ENCODE measurements around the gene ATP10D.
"Not testable (repeated sequence)": the region's sequence is repeated elsewhere in the genome, so short reads cannot be mapped to it uniquely, and the experiment has no call there.

Gene ATP10D

GRCh38 chr4:47535567-47536147, 50.6 kb downstream of the ATP10D start:
- H3K27ac ChIP-seq, result no peak overlapping the region
- H3K4me3 ChIP-seq, result no peak overlapping the region
- peaks cover 0 to 25% (median 11%) of the 10 kb centered on the region in 4 donors for H3K4me1 ChIP-seq
- H3K36me3 ChIP-seq, result peaks cover 12 to 30% (median 19%) of the 10 kb centered on the region in 3 donors
- DNase-seq, result no peak
- no peaks in the 10 kb centered on the region for H3K9me3 ChIP-seq
- no peak for TF ChIP-seq CTCF (IDR thresholded peaks at IDR 0.05)
- H3K27me3 ChIP-seq, result no peaks in the 10 kb centered on the region
- intact Hi-C loops (cut with DNase I; ENCODE audit: low total_unique reads), result no loop called here

GRCh38 chr4:47536966-47537365, 51.9 kb downstream of the ATP10D start:
- DNase-seq, result no peak
- Histone ChIP-seq H3K36me3 (peaks cover 14 to 38% (median 30%) of the 10 kb centered on the region in 3 donors), H3K27me3 (no peaks in the 10 kb centered on the region), H3K4me1 (peaks cover 0 to 11% (median 3%) of the 10 kb centered on the region in 4 donors), H3K9me3 (no peaks in the 10 kb centered on the region), H3K27ac (no peak overlapping the region), H3K4me3 (no peak overlapping the region)
- TF ChIP-seq CTCF (IDR thresholded peaks at IDR 0.05), result no peak
- intact Hi-C loops (cut with DNase I; ENCODE audit: low total_unique reads), result no loop called here

GRCh38 chr4:47538111-47538824, 53.2 kb downstream of the ATP10D start:
- H3K36me3 ChIP-seq, result peaks cover 24 to 41% (median 33%) of the 10 kb centered on the region in 3 donors

GRCh38 chr4:47538825-47539154, 53.7 kb downstream of the ATP10D start:
- H3K4me3 ChIP-seq, result no peak overlapping the region
- no peaks in the 10 kb centered on the region for H3K27me3 ChIP-seq
- H3K27ac ChIP-seq, result no peak overlapping the region
- peaks cover 27 to 40% (median 33%) of the 10 kb centered on the region in 3 donors for H3K36me3 ChIP-seq
- DNase-seq, result no peak
- TF ChIP-seq CTCF (IDR thresholded peaks at IDR 0.05), result no peak
- H3K9me3 ChIP-seq, result no peaks in the 10 kb centered on the region
- H3K4me1 ChIP-seq, result no peaks in the 10 kb centered on the region
- intact Hi-C loops (cut with DNase I; ENCODE audit: low total_unique reads), result no loop called here

More at GRCh38 chr4:47538111-47538824, 53.2 kb downstream of the ATP10D start:
- Histone ChIP-seq H3K27me3 (no peaks in the 10 kb centered on the region), H3K4me1 (no peaks in the 10 kb centered on the region), H3K9me3 (no peaks in the 10 kb centered on the region), H3K27ac (no peak overlapping the region), H3K4me3 (no peak overlapping the region)
- no peak for DNase-seq
- intact Hi-C loops (cut with DNase I; ENCODE audit: low total_unique reads), result no loop called here
- no peak for TF ChIP-seq CTCF (IDR thresholded peaks at IDR 0.05)

- H3K9me3 ChIP-seq; H3K4me3 ChIP-seq; H3K27ac ChIP-seq; DNase-seq; H3K27me3 ChIP-seq; intact Hi-C loops (cut with DNase I; ENCODE audit: low total_unique reads); H3K4me1 ChIP-seq: not testable (repeated sequence)
- peaks cover 27 to 37% (median 31%) of the 10 kb centered on the region in 3 donors for H3K36me3 ChIP-seq
Observed at GRCh38 chr4:47542640-47543039, 57.6 kb downstream of the ATP10D start.

GRCh38 chr4:47543331-47543730, 58.3 kb downstream of the ATP10D start:
- Histone ChIP-seq H3K36me3 (peaks cover 31 to 44% (median 32%) of the 10 kb centered on the region in 3 donors), H3K27ac (no peak overlapping the region), H3K27me3 (no peaks in the 10 kb centered on the region), H3K9me3 (no peaks in the 10 kb centered on the region), H3K4me1 (no peaks in the 10 kb centered on the region), H3K4me3 (no peak overlapping the region)
- intact Hi-C loops (cut with DNase I; ENCODE audit: low total_unique reads), result no loop called here
- TF ChIP-seq CTCF (IDR thresholded peaks at IDR 0.05), result no peak
- DNase-seq, result no peak

- intact Hi-C loops (cut with DNase I; ENCODE audit: low total_unique reads); H3K4me1 ChIP-seq; H3K27ac ChIP-seq; H3K4me3 ChIP-seq; DNase-seq; H3K9me3 ChIP-seq; H3K27me3 ChIP-seq: not testable (repeated sequence)
- peaks cover 29 to 75% (median 71%) of the 10 kb centered on the region in 3 donors for H3K36me3 ChIP-seq
Observed at GRCh38 chr4:47550357-47550756, 65.3 kb downstream of the ATP10D start.
